SK-N-MC (cell line): ENCODE measurements around the gene MTREX.

Source experiments
- DNase-seq: peaks from one replicate; pipeline ENCODE4 v3.0.0-alpha.2; 2011; ENCODE audit warnings: low read depth, low spot score
- H3K27ac ChIP-seq: fragments of 200-600 bp; sonication (generic); 2 replicates; pipeline ENCODE4 v1.5.1; 2016; ENCODE audit warnings: mixed run types
- H3K36me3 ChIP-seq: fragments of 200-600 bp; sonication (generic); 2 replicates; pipeline ENCODE4 v1.6.1; 2017; ENCODE audit warnings: antibody characterized with exemption, low read length, mixed read lengths; ENCODE audit not compliant: insufficient read depth
- H3K4me3 ChIP-seq: fragments of 200-600 bp; sonication (generic); 2 replicates; pipeline ENCODE4 v1.5.1; 2016
- H3K9ac ChIP-seq: fragments of 200-600 bp; sonication (generic); 2 replicates; pipeline ENCODE4 v1.8.0; 2017; ENCODE audit warnings: mixed run types, mixed read lengths; ENCODE audit not compliant: insufficient read length
- H3K9me3 ChIP-seq: fragments of 200-600 bp; sonication (generic); 2 replicates; pipeline ENCODE4 v1.6.1; 2017; ENCODE audit warnings: low read depth, mild to moderate bottlenecking, antibody characterized with exemption, low read length, moderate library complexity, mixed read lengths
- EZH2 ChIP-seq: fragments of 200-600 bp; sonication (generic); IDR thresholded peaks from one replicate; pipeline ENCODE4 v1.6.1; 2017; ENCODE audit warnings: antibody characterized with exemption
- FOXP2 ChIP-seq: optimal IDR thresholded peaks from 2 replicates; pipeline ENCODE3; 2011; ENCODE audit warnings: mild to moderate bottlenecking, moderate library complexity; ENCODE audit not compliant: insufficient read depth; ENCODE audit errors: extremely low read length, control extremely low read depth
- POLR2AphosphoS5 ChIP-seq: IDR thresholded peaks from 2 replicates; pipeline ENCODE4 v1.6.1; 2012; ENCODE audit warnings: mild to moderate bottlenecking, low read depth, low read length, borderline replicate concordance

MTREX gene

GRCh38 chr5:55350754-55351153, 43.0 kb downstream of the MTREX start:
- Histone ChIP-seq H3K9ac (no peak overlapping the region), H3K36me3 (peaks cover 94% of the 10 kb centered on the region), H3K27ac (no peak overlapping the region), H3K4me3 (no peak overlapping the region), H3K9me3 (no peaks in the 10 kb centered on the region)
- DNase-seq, result no peak
- TF ChIP-seq POLR2AphosphoS5 (no peak), EZH2 (no peak), FOXP2 (no peak)

- no peak for DNase-seq
- H3K36me3 ChIP-seq, result peaks cover 86% of the 10 kb centered on the region
- no peak for TF ChIP-seq FOXP2
- TF ChIP-seq POLR2AphosphoS5, result no peak
- TF ChIP-seq EZH2, result no peak
- H3K27ac ChIP-seq, result no peak overlapping the region
- H3K4me3 ChIP-seq, result no peak overlapping the region
- H3K9ac ChIP-seq, result no peak overlapping the region
- H3K9me3 ChIP-seq, result no peaks in the 10 kb centered on the region
Measured at GRCh38 chr5:55356896-55357295, 49.1 kb downstream of the MTREX start.

GRCh38 chr5:55360190-55360589, 52.4 kb downstream of the MTREX start:
- no peak for DNase-seq
- Histone ChIP-seq H3K9ac (no peak overlapping the region), H3K9me3 (no peaks in the 10 kb centered on the region), H3K36me3 (peaks cover 66% of the 10 kb centered on the region), H3K4me3 (no peak overlapping the region), H3K27ac (no peak overlapping the region)
- no peak for TF ChIP-seq EZH2
- TF ChIP-seq FOXP2, result no peak
- no peak for TF ChIP-seq POLR2AphosphoS5

- TF ChIP-seq EZH2, result no peak
- no peak for TF ChIP-seq FOXP2
- TF ChIP-seq POLR2AphosphoS5, result no peak
- H3K9ac ChIP-seq, result no peak overlapping the region
- peaks cover 57% of the 10 kb centered on the region for H3K36me3 ChIP-seq
- H3K4me3 ChIP-seq, result no peak overlapping the region
- DNase-seq, result no peak
- no peak overlapping the region for H3K27ac ChIP-seq
- H3K9me3 ChIP-seq, result no peaks in the 10 kb centered on the region
Measured at GRCh38 chr5:55363856-55364255, 56.1 kb downstream of the MTREX start.

GRCh38 chr5:55364537-55365055, 56.8 kb downstream of the MTREX start:
- H3K9ac ChIP-seq, result no peak overlapping the region
- H3K27ac ChIP-seq, result no peak overlapping the region
- no peak for TF ChIP-seq FOXP2
- no peak for TF ChIP-seq EZH2
- TF ChIP-seq POLR2AphosphoS5, result no peak
- DNase-seq, result no peak
- H3K4me3 ChIP-seq, result no peak overlapping the region
- no peaks in the 10 kb centered on the region for H3K9me3 ChIP-seq
- peaks cover 55% of the 10 kb centered on the region for H3K36me3 ChIP-seq

- Histone ChIP-seq H3K27ac (no peak overlapping the region), H3K9ac (no peak overlapping the region), H3K4me3 (no peak overlapping the region), H3K9me3 (no peaks in the 10 kb centered on the region), H3K36me3 (peaks cover 69% of the 10 kb centered on the region)
- TF ChIP-seq EZH2 (no peak), FOXP2 (no peak), POLR2AphosphoS5 (no peak)
- DNase-seq, result no peak
Measured at GRCh38 chr5:55370291-55370925, 62.6 kb downstream of the MTREX start.

- H3K27ac ChIP-seq, result no peak overlapping the region
- no peak overlapping the region for H3K4me3 ChIP-seq
- no peak overlapping the region for H3K9ac ChIP-seq
- TF ChIP-seq POLR2AphosphoS5 (no peak), EZH2 (no peak), FOXP2 (no peak)
- H3K36me3 ChIP-seq, result peaks cover 70% of the 10 kb centered on the region
- DNase-seq, result no peak
- no peaks in the 10 kb centered on the region for H3K9me3 ChIP-seq
Measured at GRCh38 chr5:55371145-55371544, 63.4 kb downstream of the MTREX start.

- H3K36me3 ChIP-seq, result peaks cover 63% of the 10 kb centered on the region
- TF ChIP-seq FOXP2, result no peak
- no peak for TF ChIP-seq POLR2AphosphoS5
- TF ChIP-seq EZH2, result no peak
- no peak overlapping the region for H3K9ac ChIP-seq
- H3K27ac ChIP-seq, result no peak overlapping the region
- no peak for DNase-seq
- no peak overlapping the region for H3K4me3 ChIP-seq
- no peaks in the 10 kb centered on the region for H3K9me3 ChIP-seq
Measured at GRCh38 chr5:55372130-55372925, 64.5 kb downstream of the MTREX start.
